Ishikawa (cell line): ENCODE data around the gene FAM222A.

Experiments
- RAD21 ChIP-seq: IDR thresholded peaks from 2 replicates; pipeline ENCODE4 v1.6.1; 2012; ENCODE audit warnings: low read depth
- TAF1 ChIP-seq: IDR thresholded peaks from 2 replicates; pipeline ENCODE4 v1.6.1; 2012; ENCODE audit warnings: low read depth, mild to moderate bottlenecking

- TF ChIP-seq TAF1 (no peak), RAD21 (no peak)
Measured at GRCh38 chr12:109741286-109741969, 27.8 kb downstream of the FAM222A start.
